Activated T-cell treated with anti-CD3 and anti-CD28 coated beads, Interleukin-2, amount 50 U/mL, for 48 hours (primary cell): ENCODE data around the gene GFOD2.

Source experiments
- DNase-seq, 2 experiments: peaks; one replicate each; pipeline ENCODE4 v3.0.0-alpha.2; 2020

The GFOD2 gene

DNA sequence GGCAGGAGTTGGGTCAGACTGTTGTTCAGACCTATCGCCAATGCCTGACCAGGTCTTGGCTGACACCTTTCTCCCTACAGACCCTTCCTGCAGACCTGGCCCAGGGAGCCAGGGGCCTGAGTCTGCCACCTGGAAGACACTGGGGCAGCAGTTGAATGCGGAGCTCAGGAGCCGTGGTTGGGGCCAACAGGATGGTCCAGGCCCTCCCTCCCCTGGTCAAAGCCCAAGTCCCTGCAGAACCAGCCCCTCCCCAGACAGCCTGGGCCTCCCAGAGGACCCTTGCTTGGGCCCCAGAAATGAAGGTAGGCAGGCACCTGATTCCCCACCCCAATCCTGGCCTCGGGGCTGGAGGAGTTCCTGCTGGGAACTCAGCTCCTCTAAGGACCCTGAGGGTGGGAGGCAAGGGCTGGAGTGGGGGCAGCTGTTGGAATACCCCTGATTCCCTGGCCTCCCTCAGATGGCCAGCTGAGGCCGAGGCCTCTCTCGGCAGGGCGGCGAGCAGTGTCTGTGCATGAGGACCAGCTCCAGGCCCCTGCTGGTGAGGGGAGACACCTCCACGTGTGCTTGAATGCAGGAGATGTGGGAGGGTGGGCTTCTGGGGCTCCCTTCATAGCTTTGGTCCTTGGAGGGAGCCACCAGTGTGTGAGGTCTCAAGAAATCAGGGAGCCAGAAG lies 62.6 kb downstream of the GFOD2 start:
- DNase-seq = no peak

DNA sequence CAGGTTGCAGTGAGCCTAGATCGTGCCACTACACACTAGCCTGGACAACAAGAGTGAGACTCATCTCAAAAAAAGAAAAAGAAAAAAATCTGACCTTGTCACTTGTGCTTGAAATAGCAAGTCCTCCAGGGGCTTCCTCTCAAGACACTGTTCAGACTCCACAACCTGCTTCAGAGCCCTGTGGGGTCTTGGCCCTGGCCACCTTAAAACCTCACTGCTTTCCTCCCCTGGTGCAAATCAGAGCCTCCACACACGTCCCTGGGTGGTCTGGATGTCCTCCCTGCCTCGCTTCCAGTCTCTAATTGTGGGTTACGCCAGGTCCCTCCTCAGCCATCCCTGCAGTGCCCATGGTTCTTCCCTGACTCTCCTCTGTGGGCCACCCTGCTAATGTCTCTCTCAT lies 63.8 kb downstream of the GFOD2 start:
- DNase-seq = no peak

DNA sequence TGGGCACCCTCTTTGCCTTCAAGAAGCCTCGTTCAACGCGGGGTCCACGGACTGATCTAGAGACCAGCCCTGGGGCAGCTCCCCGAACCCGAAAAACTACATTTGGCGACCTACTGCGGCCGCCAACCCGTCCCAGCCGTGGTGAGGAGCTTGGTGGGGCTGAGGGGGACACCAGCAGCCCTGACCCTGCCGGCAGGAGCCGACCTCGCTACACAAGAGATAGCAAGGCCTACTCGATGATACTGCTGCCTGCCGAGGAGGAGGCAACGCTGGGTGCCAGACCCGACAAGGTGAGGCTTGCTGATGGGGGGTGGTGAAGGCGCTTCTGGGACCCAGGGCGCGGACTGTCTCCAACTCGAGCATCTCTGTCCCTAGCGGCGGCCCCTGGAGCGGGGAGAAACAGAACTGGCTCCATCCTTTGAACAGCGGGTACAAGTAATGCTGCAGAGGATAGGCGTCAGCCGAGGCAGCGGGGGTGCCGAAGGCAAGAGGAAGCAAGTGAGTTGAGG lies 64.7 kb downstream of the GFOD2 start:
- DNase-seq = no peak

DNA sequence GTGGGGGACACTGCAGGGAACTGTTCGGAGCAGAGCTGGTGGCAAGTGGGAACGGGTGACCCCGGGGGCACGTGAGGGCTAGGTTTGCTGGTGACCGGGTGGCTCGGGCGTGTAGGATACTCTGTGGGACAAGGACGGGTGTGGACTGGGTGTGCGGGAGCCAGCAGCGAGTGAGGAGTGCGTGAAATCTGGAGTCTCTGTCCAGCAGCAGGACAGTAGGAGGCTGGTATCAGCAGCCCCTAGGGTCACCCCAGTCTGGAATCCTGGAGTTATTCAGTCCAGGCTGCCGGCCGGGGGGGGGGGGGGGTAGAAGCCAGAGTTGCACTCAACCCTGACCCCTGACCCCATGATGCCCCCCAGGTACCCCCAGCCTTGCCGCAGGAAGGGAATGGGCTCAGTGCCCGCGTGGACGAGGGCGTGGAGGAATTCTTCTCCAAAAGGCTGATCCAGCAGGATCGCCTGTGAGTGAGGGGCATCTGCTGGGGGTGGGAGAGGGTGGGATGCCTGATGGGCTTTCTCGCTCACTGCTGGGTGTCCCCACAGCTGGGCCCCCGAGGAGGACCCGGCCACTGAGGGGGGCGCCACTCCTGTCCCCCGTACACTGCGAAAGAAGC lies 65.2 kb downstream of the GFOD2 start:
- no peak for DNase-seq

DNA sequence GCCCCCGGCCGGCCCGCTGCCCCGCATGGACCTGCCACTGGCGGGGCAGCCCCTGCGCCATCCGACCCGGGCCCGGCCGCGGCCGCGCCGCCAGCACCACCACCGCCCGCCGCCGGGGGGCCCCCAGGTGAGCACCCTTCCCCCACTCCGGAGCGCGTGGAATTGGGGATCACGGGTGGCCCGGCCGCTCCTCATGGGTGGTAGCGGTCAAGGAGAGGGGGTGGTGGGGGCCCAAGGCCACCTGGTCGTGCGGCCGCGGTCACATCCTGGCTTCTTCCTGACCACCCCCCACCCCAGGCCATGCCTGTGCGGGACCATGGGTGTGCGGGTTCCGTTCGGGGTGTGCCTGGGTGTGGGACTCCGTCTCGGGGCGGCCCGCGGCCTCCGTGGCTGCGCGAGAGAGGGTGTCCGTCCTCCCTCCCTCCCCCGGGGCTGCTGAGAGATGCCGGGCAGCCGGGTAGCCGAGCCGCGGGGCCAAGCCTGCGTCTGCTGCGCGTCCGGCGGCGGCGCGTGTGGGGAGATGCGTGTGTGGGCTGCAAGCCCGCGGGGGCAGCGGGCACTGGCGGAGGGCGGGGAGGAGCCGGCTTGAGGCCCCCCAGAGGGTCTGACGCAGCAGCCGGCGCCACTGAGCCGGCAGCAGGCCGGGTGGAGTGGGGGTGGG lies 65.9 kb downstream of the GFOD2 start:
- no peak for DNase-seq

DNA sequence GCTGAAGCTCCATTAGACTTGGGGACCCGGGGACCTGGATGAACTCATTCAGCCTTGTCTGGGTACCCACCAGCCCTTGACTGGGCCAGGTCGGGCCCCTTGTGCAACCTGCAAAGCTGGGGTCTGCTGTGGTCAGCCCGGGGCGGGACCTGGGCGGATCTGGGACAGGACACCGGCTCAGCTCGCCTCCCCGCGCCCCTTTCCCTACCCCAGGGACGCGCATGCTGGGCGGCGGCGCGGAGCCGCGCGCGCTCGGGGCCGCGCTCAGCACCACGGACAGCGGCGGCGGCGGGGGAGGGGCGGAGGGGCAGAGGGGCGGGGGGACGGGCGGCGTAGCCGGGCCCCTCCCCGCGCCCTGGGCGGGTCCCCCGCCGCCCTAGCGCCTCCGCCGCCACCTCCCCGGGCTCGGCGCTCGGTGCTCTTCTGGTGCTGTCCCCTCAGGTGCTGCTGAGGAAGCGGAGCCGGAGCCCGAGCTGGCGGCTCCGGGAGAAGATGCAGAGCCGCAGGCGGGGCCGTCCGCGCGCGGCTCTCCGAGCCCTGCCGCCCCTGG lies 66.5 kb downstream of the GFOD2 start:
- DNase-seq = no peak

DNA sequence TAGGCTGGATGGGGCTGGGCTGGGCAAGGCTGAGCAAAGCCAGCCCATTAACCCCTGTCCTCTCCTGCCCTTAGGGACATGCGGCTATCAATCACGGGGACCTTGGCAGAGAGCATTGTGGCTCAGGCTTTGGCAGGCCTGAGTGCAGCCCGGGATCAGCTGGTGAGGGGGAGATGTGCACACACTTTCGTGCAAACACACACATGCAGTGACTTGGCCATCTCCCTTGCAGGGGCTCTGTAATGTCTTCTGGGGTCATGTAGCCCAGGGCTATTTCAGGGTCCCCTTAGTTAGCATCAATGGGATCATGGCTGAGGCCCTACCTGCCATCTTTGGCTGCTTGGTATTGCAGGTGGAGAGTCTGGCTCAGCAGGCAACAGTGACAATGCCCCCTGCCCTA lies 67.3 kb downstream of the GFOD2 start:
- no peak for DNase-seq

DNA sequence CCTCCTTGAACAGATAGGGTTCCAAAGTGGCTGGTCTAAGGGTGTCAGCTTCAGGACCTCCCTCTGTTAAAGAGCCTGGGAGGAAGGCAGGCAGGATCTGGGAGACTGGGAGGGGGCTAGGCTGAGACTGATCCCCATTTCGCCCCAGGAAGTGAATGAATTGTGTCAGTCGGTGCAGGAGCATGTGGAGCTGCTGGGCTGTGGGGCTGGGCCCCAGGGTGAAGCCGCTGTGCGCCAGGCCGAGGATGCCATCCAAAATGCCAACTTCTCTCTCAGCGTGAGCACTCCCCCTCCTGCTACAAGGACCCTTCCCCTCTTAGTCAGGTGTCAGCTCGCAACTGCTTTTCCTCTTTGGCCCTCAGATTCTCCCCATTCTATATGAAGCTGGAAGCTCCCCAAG lies 68.1 kb downstream of the GFOD2 start:
- no peak for DNase-seq

DNA sequence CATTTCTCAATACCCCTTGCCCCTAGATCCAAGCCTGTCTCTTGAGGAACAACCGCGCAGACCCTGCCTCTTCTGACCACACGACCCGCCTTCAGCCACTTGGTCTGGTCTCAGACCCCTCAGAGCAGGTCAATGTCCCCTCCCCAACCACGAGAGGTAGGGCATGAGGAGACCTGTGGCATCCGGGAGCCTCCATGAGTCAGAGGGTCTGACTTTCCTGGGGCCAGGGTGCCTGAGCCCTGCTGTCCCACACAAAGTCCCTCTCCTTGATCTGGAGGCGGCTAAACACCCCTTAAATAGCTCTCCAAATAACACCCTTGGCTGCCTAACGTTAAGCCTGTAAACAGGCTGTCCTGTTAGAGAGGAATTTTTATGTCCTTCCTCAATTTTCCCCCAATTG lies 69.1 kb downstream of the GFOD2 start:
- no peak for DNase-seq

DNA sequence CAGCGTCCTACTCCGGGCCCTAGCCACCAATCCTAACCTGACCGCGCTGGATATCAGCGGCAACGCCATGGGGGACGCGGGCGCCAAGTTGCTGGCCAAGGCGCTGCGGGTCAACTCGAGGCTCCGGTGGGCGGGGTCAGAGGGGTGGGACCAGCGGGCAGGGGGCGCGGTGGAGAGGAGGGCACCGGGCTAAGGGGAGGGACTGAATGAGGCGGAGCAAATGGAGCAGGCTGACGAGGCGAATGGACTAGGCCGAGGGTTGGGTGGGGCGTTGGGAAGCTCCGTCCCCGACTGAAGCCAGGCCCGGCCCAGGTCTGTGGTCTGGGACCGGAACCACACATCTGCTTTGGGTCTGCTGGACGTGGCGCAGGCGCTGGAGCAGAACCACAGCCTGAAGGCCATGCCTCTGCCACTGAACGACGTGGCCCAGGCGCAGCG lies 69.6 kb downstream of the GFOD2 start:
- no peak for DNase-seq

DNA sequence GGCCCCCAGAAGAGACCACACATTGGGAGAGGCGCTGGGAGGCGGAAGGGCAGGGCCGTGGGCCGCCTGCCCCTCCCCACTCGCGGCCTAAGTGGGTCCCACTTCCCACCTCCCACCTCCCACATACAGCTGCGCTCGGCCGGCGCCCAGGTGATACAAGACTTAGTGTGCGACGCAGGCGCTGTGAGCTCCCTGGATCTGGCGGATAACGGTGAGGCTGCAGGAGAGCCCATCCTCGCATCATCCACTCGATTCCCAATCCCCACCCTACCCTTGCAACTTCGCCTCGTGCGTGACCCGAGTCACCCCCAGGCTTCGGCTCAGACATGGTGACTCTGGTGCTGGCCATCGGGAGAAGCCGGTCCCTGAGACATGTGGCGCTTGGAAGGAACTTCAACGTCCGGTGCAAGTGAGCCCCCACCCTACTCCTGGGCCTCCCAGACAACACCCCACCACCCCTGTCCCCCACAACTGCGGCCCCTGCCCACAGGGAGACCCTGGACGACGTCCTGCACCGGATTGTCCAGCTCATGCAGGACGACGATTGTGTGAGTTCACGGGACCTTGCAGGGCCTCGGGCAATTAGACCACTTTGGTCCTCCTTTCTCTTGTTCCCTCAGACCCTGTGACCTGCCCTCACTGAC lies 70.2 kb downstream of the GFOD2 start:
- no peak for DNase-seq

DNA sequence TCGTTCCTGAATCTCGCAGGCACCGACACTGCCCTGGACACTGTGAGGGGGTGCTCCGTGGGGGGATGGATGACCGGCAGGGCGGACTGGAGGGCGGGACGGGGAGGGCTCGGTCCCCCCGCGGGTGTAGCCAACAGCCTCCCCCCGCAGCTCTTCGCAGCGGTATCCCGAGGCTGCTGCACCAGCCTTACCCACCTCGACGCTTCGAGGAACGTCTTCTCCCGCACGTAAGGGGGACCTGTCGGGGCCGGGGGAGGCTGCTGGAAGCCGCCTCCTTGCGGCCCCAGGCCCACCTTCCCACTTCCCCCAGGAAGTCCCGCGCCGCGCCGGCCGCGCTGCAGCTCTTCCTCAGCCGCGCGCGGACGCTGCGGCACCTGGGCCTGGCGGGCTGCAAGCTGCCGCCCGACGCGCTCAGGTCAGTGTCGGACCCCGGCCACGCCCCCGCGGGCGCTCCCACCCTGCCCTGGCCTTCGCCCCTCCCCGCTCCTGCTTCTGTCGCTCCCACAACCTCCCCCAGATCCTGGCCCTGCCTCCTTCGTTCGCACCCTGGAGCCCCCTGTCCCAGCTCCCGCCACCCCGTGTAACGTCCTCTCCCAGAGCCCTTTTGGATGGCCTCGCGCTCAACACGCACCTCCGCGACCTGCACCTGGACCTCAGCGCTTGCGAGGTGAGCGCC lies 70.9 kb downstream of the GFOD2 start:
- DNase-seq = no peak

DNA sequence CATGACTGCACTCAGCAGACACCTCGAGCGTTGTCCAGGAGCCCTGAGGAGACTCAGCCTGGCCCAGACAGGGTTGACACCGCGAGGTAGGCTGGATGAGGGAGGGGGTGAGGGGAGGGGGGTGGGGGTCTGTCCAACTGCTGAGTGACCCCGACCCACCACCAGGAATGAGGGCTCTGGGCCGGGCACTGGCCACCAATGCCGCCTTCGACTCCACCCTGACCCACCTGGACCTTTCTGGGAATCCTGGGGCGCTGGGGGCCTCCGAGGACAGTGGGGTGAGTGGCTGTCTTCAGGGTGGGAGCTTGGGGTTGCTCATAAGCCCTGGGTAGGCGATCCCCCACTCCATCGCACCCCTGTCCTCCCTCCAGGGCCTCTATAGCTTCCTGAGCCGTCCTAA lies 71.4 kb downstream of the GFOD2 start:
- DNase-seq = no peak

DNA sequence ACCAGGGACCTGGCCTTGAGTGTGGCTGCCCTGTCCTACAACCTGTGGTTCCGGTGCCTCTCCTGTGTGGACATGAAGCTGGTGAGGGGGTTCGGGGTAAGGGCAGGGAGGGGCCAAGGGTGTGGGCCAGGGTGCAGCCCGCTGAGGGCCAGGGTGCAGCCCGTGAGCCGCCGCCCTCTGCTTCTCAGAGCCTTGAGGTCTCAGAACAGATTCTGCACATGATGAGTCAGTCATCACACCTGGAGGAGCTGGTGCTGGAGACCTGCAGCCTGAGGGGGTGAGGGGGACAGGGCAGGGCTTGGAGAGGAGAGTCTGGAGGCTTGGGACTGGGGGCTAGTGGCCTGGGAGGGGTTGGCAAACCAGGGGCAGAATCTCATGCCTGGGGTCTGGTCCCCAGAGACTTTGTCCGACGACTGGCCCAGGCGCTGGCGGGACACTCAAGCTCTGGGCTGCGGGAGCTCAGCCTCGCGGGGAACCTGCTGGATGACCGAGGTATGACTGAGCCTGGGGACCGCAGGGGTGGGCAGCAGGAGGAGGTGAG lies 71.9 kb downstream of the GFOD2 start:
- DNase-seq = no peak

DNA sequence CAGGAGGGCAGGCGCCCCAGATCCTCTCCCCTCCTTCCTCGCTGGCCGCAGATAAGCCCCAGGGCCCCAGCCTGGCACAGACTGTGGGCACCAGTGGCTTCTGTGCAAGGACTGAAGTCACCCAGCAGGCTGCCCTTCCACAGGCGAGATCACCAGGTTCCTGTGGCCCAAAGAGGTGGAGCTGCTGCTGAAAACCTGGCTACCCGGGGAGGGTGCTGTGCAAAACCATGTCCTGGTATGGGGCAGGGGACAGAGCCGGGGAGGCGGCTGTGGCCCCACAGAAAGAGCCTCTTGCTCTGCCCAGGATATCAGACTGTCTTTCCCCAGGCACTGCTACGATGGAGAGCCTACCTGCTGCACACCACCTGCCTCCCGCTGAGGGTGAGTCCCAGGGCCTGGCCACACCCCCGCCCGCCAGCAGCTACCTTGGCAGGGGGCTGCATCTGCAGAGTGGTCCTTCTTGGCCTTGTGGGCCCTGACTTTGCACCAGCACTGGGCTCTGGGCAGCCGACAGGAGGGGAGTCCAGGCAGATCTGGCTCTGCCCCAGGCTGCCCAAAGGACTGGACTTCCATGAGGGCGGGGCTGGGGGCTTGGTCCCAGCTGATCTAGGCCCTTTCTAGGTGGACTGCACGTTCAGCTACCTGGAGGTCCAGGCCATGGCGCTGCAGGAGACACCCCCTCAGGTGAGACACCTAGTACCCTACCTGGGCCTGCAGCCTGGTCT lies 73.6 kb downstream of the GFOD2 start:
- no peak for DNase-seq

DNA sequence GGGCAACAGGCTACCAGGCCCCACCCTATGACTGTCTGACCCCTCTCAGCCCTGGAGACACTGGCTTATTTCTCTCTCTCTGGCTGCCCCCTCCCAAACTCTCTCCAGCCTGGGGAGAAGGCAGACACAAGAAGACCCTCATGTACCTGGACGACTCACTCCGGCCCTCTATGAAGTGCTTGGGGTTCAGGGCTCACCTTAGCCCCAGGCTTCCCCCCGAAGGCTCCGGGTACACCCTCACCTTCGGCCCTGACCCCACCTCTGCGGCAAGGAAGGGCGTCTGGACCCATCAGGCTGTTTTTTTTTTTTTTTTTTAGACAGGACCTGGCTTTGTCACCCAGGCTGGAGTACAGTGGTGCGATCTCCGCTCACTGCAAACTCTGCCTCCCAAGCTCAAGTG lies 75.1 kb downstream of the GFOD2 start:
- no peak for DNase-seq

DNA sequence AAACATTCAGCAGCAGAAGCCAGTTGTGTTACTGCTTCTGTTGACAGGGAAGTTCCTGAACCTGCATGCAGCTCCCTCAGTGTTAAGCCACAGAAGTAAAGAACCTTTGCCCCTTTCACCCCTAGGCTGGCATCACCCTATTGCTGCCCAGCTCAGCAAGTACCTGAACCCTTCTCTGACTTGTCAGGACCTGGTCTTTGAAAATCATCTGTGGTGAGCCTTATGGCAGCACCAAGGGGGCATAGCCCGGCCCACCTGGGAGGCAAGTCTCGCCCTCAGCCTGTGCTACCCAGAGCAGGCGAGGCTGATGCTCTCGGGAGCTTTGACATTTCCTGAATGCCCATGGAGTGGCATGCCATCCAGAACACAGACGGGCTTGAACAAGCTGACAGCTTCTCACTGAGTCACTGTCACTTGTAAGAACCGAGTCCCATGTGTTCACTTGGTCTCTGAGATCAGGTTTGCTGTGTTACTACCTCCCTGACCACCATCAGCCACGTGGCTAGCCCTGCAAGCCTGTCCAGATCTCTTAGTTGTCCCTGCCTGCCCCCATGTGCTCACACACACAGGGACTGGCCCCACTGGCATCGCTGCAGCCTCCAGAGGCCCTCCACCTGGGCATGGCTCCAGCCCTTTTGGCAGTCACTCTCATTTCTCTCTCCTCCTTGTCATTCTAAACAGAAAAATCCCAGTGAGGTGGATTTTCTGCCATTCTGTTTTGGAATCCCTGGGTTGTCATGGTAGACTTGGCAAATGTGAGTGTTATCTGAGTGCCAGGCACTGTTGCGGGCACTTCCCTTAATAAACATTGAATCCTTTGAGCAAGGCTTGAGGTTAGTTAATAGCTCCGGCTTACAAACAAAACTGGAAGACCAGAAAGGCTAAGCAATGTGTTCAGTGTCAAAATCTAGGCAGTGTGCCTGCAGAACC lies 77.1 kb downstream of the GFOD2 start:
- DNase-seq = no peak

DNA sequence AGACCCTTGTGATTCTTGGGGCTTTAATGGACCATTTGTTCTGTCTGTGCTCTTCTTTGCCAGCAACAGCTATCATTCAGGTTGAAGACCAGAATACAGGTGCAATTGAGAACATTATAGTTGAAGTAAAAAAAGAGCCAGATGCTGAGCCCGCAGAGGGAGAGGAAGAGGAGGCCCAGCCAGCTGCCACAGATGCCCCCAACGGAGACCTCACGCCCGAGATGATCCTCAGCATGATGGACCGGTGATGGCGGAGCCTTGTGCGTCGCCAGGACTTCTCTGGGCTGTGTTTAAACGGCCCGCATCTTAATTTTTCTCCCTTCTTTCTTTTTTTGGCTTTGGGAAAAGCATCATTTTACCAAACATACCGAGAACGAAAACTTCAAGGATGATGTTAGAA lies 81.5 kb downstream of the GFOD2 start:
- no peak for DNase-seq

DNA sequence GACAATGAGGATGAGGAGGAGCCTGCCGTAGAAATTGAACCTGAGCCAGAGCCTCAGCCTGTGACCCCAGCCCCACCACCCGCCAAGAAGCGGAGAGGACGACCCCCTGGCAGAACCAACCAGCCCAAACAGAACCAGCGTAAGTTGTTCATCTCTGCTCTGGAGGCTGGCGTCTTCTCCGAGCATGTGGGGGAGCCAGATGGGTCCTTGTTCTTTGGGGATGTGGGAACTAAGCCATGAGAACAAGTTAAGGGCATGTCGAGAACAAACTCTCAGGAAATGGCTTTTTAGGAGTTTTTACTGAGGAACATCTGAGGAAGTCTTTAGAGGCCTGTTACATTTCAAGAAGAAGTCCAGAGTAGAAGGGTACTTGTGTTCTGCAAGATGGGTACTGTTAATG lies 82.4 kb downstream of the GFOD2 start:
- DNase-seq = no peak

DNA sequence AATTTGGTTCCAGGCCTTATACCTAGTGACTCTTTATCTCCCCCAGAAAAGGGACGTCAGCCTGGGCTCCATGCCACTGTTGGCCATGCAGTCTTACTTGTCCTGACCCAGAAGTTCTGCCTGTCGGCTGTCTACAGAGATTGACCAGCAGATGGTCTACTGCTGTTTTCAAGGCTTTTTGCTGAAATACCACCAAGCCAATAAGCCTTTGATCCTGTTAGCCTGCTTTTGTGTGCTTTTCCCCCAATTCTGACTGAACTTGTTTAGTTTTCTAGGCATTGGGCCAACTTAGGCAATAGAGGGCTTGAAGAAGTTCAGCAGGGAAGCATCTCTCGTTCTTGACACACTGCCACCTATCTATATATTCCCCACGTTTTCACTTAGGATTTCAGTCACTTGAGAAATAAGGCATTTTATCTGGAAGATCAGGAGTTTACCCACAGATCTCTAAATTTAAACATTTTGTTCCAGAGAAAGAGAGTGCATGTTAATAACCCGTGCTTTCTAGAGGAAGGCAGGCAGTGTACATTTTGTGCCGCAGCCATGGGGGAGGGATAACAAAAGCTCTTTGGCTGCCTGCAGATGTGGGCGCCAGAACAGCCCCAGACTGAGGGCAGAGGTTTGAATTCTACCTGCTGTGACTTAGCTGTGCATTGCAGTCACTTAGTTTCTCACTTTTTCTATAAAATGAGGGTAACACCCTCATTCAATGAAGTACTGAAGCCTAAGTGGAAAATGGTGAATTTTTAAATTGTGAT lies 86.5 kb downstream of the GFOD2 start:
- no peak for DNase-seq
